ENCODE results near the gene ZNF695.
A peak's percentile ranks its signal among the peaks of the same experiment; 100 is the strongest.
"Not testable (repeated sequence)": the region's sequence is repeated elsewhere in the genome, so short reads cannot be mapped to it uniquely, and the experiment has no call there.

The ZNF695 gene

GRCh38 chr1:247008406-247008799 lies 546 bp upstream of the ZNF695 start:
- H3K4me3 ChIP-seq (ENCODE audit: severe bottlenecking), result peak overlapping the region; percentile 67
- no peaks in the 10 kb centered on the region for H3K9me3 ChIP-seq (ENCODE audit: severe bottlenecking)
- H3K4me1 ChIP-seq (ENCODE audit: insufficient read depth, poor library complexity, severe bottlenecking), result no peaks in the 10 kb centered on the region
- H3K36me3 ChIP-seq (ENCODE audit: low read depth), result peaks cover 10% of the 10 kb centered on the region
- DNase-seq (ENCODE audit: low spot score) (no peak), ATAC-seq (ENCODE audit: low read depth) (no peak)
- TF ChIP-seq CTCF (IDR thresholded peaks at IDR 0.05; ENCODE audit: poor library complexity, severe bottlenecking), result no peak
- H3K27ac ChIP-seq (ENCODE audit: poor library complexity, severe bottlenecking), result no peak overlapping the region
- no peaks in the 10 kb centered on the region for H3K27me3 ChIP-seq (ENCODE audit: insufficient read depth, poor library complexity, severe bottlenecking)

GRCh38 chr1:247004081-247004480 lies 3.8 kb downstream of the ZNF695 start:
- H3K9me3 ChIP-seq (ENCODE audit: severe bottlenecking); H3K4me1 ChIP-seq (ENCODE audit: insufficient read depth, poor library complexity, severe bottlenecking); ATAC-seq (ENCODE audit: low read depth); H3K27ac ChIP-seq (ENCODE audit: poor library complexity, severe bottlenecking); H3K27me3 ChIP-seq (ENCODE audit: insufficient read depth, poor library complexity, severe bottlenecking); H3K4me3 ChIP-seq (ENCODE audit: severe bottlenecking); DNase-seq (ENCODE audit: low spot score): not testable (repeated sequence)
- peaks cover 18% of the 10 kb centered on the region for H3K36me3 ChIP-seq (ENCODE audit: low read depth)

GRCh38 chr1:246989901-246990300 lies 18.0 kb downstream of the ZNF695 start:
- Histone ChIP-seq H3K27ac (ENCODE audit: poor library complexity, severe bottlenecking) (no peak overlapping the region), H3K4me1 (ENCODE audit: insufficient read depth, poor library complexity, severe bottlenecking) (no peaks in the 10 kb centered on the region), H3K36me3 (ENCODE audit: low read depth) (peaks cover 31% of the 10 kb centered on the region), H3K9me3 (ENCODE audit: severe bottlenecking) (peaks cover 15% of the 10 kb centered on the region), H3K4me3 (ENCODE audit: severe bottlenecking) (no peak overlapping the region), H3K27me3 (ENCODE audit: insufficient read depth, poor library complexity, severe bottlenecking) (no peaks in the 10 kb centered on the region)
- DNase-seq (ENCODE audit: low spot score) (no peak), ATAC-seq (ENCODE audit: low read depth) (no peak)
- TF ChIP-seq CTCF (IDR thresholded peaks at IDR 0.05; ENCODE audit: poor library complexity, severe bottlenecking), result no peak

- Histone ChIP-seq H3K27ac (ENCODE audit: poor library complexity, severe bottlenecking) (no peak overlapping the region), H3K4me3 (ENCODE audit: severe bottlenecking) (no peak overlapping the region), H3K36me3 (ENCODE audit: low read depth) (peaks cover 30% of the 10 kb centered on the region), H3K9me3 (ENCODE audit: severe bottlenecking) (peaks cover 21% of the 10 kb centered on the region), H3K4me1 (ENCODE audit: insufficient read depth, poor library complexity, severe bottlenecking) (no peaks in the 10 kb centered on the region), H3K27me3 (ENCODE audit: insufficient read depth, poor library complexity, severe bottlenecking) (no peaks in the 10 kb centered on the region)
- TF ChIP-seq CTCF (IDR thresholded peaks at IDR 0.05; ENCODE audit: poor library complexity, severe bottlenecking), result no peak
- ATAC-seq (ENCODE audit: low read depth) (no peak), DNase-seq (ENCODE audit: low spot score) (no peak)
Measured at GRCh38 chr1:246988316-246988715, 19.5 kb downstream of the ZNF695 start.

GRCh38 chr1:246987083-246987690 lies 20.7 kb downstream of the ZNF695 start:
- H3K27ac ChIP-seq (ENCODE audit: poor library complexity, severe bottlenecking), result no peak overlapping the region
- no peak overlapping the region for H3K4me3 ChIP-seq (ENCODE audit: severe bottlenecking)
- no peaks in the 10 kb centered on the region for H3K4me1 ChIP-seq (ENCODE audit: insufficient read depth, poor library complexity, severe bottlenecking)
- H3K27me3 ChIP-seq (ENCODE audit: insufficient read depth, poor library complexity, severe bottlenecking), result no peaks in the 10 kb centered on the region
- no peak for ATAC-seq (ENCODE audit: low read depth)
- H3K36me3 ChIP-seq (ENCODE audit: low read depth), result peaks cover 30% of the 10 kb centered on the region
- H3K9me3 ChIP-seq (ENCODE audit: severe bottlenecking), result peaks cover 21% of the 10 kb centered on the region
- no peak for DNase-seq (ENCODE audit: low spot score)
- TF ChIP-seq CTCF (IDR thresholded peaks at IDR 0.05; ENCODE audit: poor library complexity, severe bottlenecking), result no peak
